K562 (cell line): ENCODE measurements around the gene NPM3. TPM values are rescaled to one million over a fixed set of nuclear protein-coding genes. Genes with fewer than 3 reads are reported as not detected.

ENCODE experiments used
- ATAC-seq: fragments of 200-7000 bp; cut with Tn5 transposase; 3 replicates; pipeline ENCODE4 v1.9.1; 2020; ENCODE audit warnings: moderate library complexity
- BruUV-seq: library from RNA; stranded (reverse); fragments of 400-500 nt; replicated peaks from 2 replicates; lab custom pipeline; 2021; lab: Mats Ljungman, UMichigan
- CTCF ChIA-PET: fragments of 300-600 bp; formaldehyde crosslinking; extraction: SDS; loops from one replicate; lab custom pipeline; 2021; ENCODE audit warnings: low intra/inter-chr PET ratio; lab: Yijun Ruan, JAX
- POLR2A ChIA-PET: fragments of 300-600, 350-650 bp; sonication (Branson Sonifier 250); formaldehyde crosslinking; extraction: SDS; loops from one replicate; lab custom pipeline; 2021; ENCODE audit warnings: antibody characterized with exemption, inconsistent platforms; lab: Yijun Ruan, JAX
- DNase-seq, 4 experiments: peaks; one replicate each; pipeline versions ENCODE4 v3.0.0 to v3.0.0-alpha.2; 2011 to 2018; ENCODE audit warnings: low spot score in 3 of 4, mixed read lengths in 3 of 4; ENCODE audit errors: extremely low read depth in 1 of 4
- FAIRE-seq: peaks from 2 replicates; lab custom pipeline; 2011; peaks lifted over from hg19 to GRCh38; lab: Jason Lieb, UNC
- H2AFZ ChIP-seq: 2 replicates; pipeline ENCODE4 v1.6.0; 2011; ENCODE audit warnings: low read depth, low read length, control low read depth, inconsistent platforms
- H3K27ac ChIP-seq: fragments of 200-600 bp; 3 replicates; pipeline ENCODE4 v1.8.0; 2011; ENCODE audit warnings: low read depth, mild to moderate bottlenecking, control low read depth, inconsistent platforms, low read length, moderate library complexity, mixed read lengths; ENCODE audit errors: extremely low read depth
- H3K27me3 ChIP-seq, 2 experiments: fragments of 300-600 bp in 1 of 2; 2 replicates in 1 of 2; 3 replicates in 1 of 2; pipeline versions ENCODE4 v1.6.0 to v1.8.0; 2011; ENCODE audit warnings: inconsistent platforms in 2 of 2, low read length in 2 of 2, mild to moderate bottlenecking in 1 of 2, mixed read lengths in 1 of 2, moderate library complexity in 1 of 2; ENCODE audit not compliant: control insufficient read depth in 2 of 2, insufficient read depth in 2 of 2
- H3K36me3 ChIP-seq: fragments of 300-600 bp; 3 replicates; pipeline ENCODE4 v1.8.0; 2011; ENCODE audit warnings: mild to moderate bottlenecking, low read length, inconsistent platforms; ENCODE audit not compliant: control insufficient read depth, insufficient read depth
- H3K4me1 ChIP-seq, 2 experiments: fragments of 200-600 bp in 1 of 2; replicated peaks in 1 of 2; 2 replicates in 1 of 2; 3 replicates in 1 of 2; pipeline versions ENCODE4 v1.5.1 to v1.8.0; 2011; ENCODE audit warnings: inconsistent platforms in 2 of 2, low read length in 2 of 2, mild to moderate bottlenecking in 1 of 2, mixed read lengths in 1 of 2, moderate library complexity in 1 of 2; ENCODE audit not compliant: control insufficient read depth in 2 of 2, insufficient read depth in 2 of 2
- H3K4me2 ChIP-seq: 2 replicates; pipeline ENCODE4 v1.6.1; 2011; ENCODE audit warnings: low read length, control low read depth, inconsistent platforms, mixed read lengths; ENCODE audit not compliant: insufficient read depth
- H3K4me3 ChIP-seq: fragments of 200-600 bp; sonication (generic), shearing (Covaris generic); 2 replicates; pipeline ENCODE4 v1.5.1; 2016; ENCODE audit warnings: control low read depth, inconsistent platforms
- H3K79me2 ChIP-seq: fragments of 200-600 bp; 3 replicates; pipeline ENCODE4 v1.8.0; 2011; ENCODE audit warnings: low read length, inconsistent platforms; ENCODE audit not compliant: control insufficient read depth, insufficient read depth
- H3K9ac ChIP-seq, 2 experiments: 2 replicates each; pipeline versions ENCODE4 v1.6.0 to v1.6.1; 2011; ENCODE audit warnings: low read depth in 2 of 2, low read length in 2 of 2, control low read depth in 1 of 2, inconsistent platforms in 1 of 2, mild to moderate bottlenecking in 1 of 2, mixed read lengths in 1 of 2; ENCODE audit not compliant: insufficient read depth in 1 of 2
- H3K9me1 ChIP-seq: one replicate; pipeline ENCODE4 v1.6.0; 2011; ENCODE audit warnings: inconsistent platforms, mild to moderate bottlenecking, low read length, moderate library complexity; ENCODE audit not compliant: control insufficient read depth, insufficient read depth
- H3K9me3 ChIP-seq: replicated peaks from 2 replicates; pipeline ENCODE4 v1.5.1; 2011; ENCODE audit warnings: low read depth, low read length, inconsistent platforms; ENCODE audit not compliant: control insufficient read depth, insufficient read depth
- H4K20me1 ChIP-seq: replicated peaks from 2 replicates; pipeline ENCODE4 v1.6.1; 2011; ENCODE audit warnings: low read length, inconsistent platforms, mixed read lengths; ENCODE audit not compliant: control insufficient read depth, insufficient read depth
- CBX8 ChIP-seq: fragments of 200-600 bp; sonication (generic); IDR thresholded peaks from 2 replicates; pipeline ENCODE4 v1.6.1; 2012; ENCODE audit warnings: borderline replicate concordance, mixed run types, low read depth, mild to moderate bottlenecking, moderate library complexity, mixed read lengths, low read length, control low read depth, inconsistent platforms; ENCODE audit not compliant: poor library complexity, severe bottlenecking; ENCODE audit errors: extremely low read depth
- CREM ChIP-seq: IDR thresholded peaks from 2 replicates; pipeline ENCODE4 v1.6.1; 2014; ENCODE audit warnings: antibody characterized with exemption, low read depth
- FIP1L1 ChIP-seq: fragments of 200-400 bp; formaldehyde crosslinking; IDR thresholded peaks from 2 replicates; pipeline ENCODE4 v1.6.1; 2018; ENCODE audit warnings: mild to moderate bottlenecking, low read depth, low read length; ENCODE audit not compliant: poor library complexity, severe bottlenecking
- FUS ChIP-seq: fragments of 200-400 bp; formaldehyde crosslinking; optimal IDR thresholded peaks from 2 replicates; pipeline ENCODE3; 2017; ENCODE audit warnings: low read depth, low read length
- KHSRP ChIP-seq: fragments of 450-650 bp; IDR thresholded peaks from 2 replicates; pipeline ENCODE4 v1.6.1; 2017
- NELFE ChIP-seq: IDR thresholded peaks from 2 replicates; pipeline ENCODE4 v1.6.1; 2011; ENCODE audit warnings: mild to moderate bottlenecking; ENCODE audit not compliant: insufficient read depth, insufficient read length
- NEUROD1 ChIP-seq: fragments of 150-350 bp; IDR thresholded peaks from 2 replicates; pipeline ENCODE4 v1.6.1; 2014; ENCODE audit warnings: borderline replicate concordance, low read length, low read depth; ENCODE audit not compliant: partially characterized antibody
- SIX5 ChIP-seq, 2 experiments: IDR thresholded peaks; 2 replicates each; pipeline ENCODE4 v1.6.1; 2011; ENCODE audit warnings: low read length in 2 of 2, borderline replicate concordance in 1 of 2, low read depth in 1 of 2, mild to moderate bottlenecking in 1 of 2, moderate library complexity in 1 of 2; ENCODE audit not compliant: insufficient read depth in 1 of 2
- SOX6 ChIP-seq: fragments of 450-650 bp; IDR thresholded peaks from 2 replicates; pipeline ENCODE4 v1.6.1; 2014; ENCODE audit warnings: mild to moderate bottlenecking
- SRSF9 ChIP-seq: fragments of 200-400 bp; formaldehyde crosslinking; IDR thresholded peaks from 2 replicates; pipeline ENCODE4 v1.6.1; 2017; ENCODE audit warnings: low read depth, low read length, borderline replicate concordance
- TBL1XR1 ChIP-seq, 2 experiments: IDR thresholded peaks; 2 replicates each; pipeline ENCODE4 v1.6.1; 2012; ENCODE audit warnings: improper control_type of control experiment in 2 of 2, low read length in 2 of 2, mild to moderate bottlenecking in 1 of 2
- WGBS: fragments of 100-300 bp; shearing (Covaris generic); methylation state at CpG from one replicate; pipeline ENCODE4 v1.1.6; 2016; ENCODE audit warnings: low coverage, mixed read lengths; ENCODE audit not compliant: insufficient coverage; ENCODE audit errors: missing lambda C conversion rate; 5-methylcytosine and 5-hydroxymethylcytosine counted together
- in situ Hi-C: fragments of 300-500 bp; cut with MboI; formaldehyde crosslinking; loops from 4 replicates; pipeline ENCODE4 v1.15.0; 2018; ENCODE audit warnings: inconsistent platforms, mixed read lengths
- intact Hi-C: fragments of 100-400 bp; cut with micrococcal nuclease; formaldehyde crosslinking; loops from 2 replicates; pipeline ENCODE4 v1.14.2; 2022
- polyA plus RNA-seq, 8 experiments: library from polyadenylated mRNA; depleted of rRNA in 4 of 8; stranded (reverse) in 5 of 8; unstranded in 3 of 8; fragments of >200 nt; fragmentation: Nextera tagmentation in 2 of 8; fragmentation: Illumina TruSeq in 1 of 8; extraction: Ambion mirVana in 2 of 8; extraction: Trizol in 1 of 8; gene quantifications; 2 replicates each; pipeline versions ENCODE4 v1.2.1 to v1.2.3, GENCODE V29; 2011 to 2014; ENCODE audit warnings: inconsistent platforms in 1 of 8, missing spikeins in 1 of 8
- total RNA-seq, 7 experiments: library from RNA; depleted of rRNA in 6 of 7; stranded (reverse); fragments of >200 nt in 6 of 7; fragmentation: Illumina TruSeq in 2 of 7; extraction: Trizol in 2 of 7; gene quantifications; 2 replicates each; pipeline versions ENCODE4 v1.2.1 to v1.2.3, GENCODE V29; 2011 to 2021; ENCODE audit warnings: low replicate concordance in 1 of 7
- TF ChIP-seq, protein P1 (sequence below): fragments of 150-350 bp; conservative IDR thresholded peaks from 2 replicates; pipeline ENCODE4 v1.6.1; 2014; ENCODE audit warnings: low read length

Gene NPM3
- total and polyA plus RNA-seq, 9 of the 15 experiments (the other 6 are each of a cell fraction or from before 2014, with no cell fraction given), result 15.2 to 239 (median 114) TPM

DNA sequence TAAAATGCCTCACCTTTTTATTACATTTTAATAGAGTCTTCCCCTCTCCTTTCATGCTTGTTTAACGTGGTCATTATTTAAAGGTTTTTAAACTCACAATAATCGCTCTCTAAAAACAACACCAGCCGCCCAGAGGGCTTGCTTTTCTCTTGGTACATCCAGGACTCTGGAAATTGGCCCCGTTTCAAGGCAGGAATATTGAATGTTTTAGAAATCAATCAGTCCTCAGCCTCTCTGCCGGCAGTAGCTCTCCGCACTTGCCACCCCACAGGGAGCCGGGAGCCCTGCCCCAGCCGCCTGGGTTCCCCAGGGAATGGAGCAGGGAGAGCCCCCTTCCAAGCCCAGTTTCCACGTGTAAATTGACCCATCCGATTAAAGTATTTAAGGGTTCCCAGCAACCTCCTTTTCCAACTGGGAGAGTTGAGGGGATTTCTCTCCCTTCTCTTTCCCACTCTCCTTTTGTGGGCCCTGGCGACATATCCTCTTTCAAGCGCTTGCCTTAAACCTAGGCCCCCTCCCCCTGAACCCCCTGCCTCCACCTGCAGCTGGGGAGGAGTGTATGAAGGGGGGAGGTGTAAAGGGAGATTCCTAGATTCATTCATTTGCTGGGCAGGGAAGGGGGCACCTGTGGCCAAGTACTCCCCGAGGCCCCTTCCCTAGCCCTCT is 9.2 kb downstream of the NPM3 start:
- Histone ChIP-seq H3K9me3 (no peaks in the 10 kb centered on the region), H3K36me3 (peaks cover 3% of the 10 kb centered on the region; the same call in 1 of the 3 replicates), H3K79me2 (no peaks in the 10 kb centered on the region), H2AFZ (no peak overlapping the region), H3K4me3 (no peak overlapping the region), H3K27ac (no peak overlapping the region), H3K27me3 (peaks cover 4 to 6% of the 10 kb centered on the region in 2 experiments; a peak in 1 of 5 replicates), H3K9ac (no peak overlapping the region), H4K20me1 (peaks cover 4% of the 10 kb centered on the region), H3K4me1 (peaks cover 6 to 32% of the 10 kb centered on the region in 2 experiments), H3K4me2 (no peak overlapping the region), H3K9me1 (no peaks in the 10 kb centered on the region)
- ChIA-PET POLR2A (interaction anchor here (0.6 to 1.6 kb wide), 6 partner anchors 11 to 295 kb away, joined by 3 to 4 read pairs (median 4); no protein-coding TSS in a partner anchor), CTCF (no interaction called here)
- in situ Hi-C loops (no loop called here), intact Hi-C loops (no loop called here)
- TF ChIP-seq KHSRP, result no peak
- TF ChIP-seq, protein P1, sequence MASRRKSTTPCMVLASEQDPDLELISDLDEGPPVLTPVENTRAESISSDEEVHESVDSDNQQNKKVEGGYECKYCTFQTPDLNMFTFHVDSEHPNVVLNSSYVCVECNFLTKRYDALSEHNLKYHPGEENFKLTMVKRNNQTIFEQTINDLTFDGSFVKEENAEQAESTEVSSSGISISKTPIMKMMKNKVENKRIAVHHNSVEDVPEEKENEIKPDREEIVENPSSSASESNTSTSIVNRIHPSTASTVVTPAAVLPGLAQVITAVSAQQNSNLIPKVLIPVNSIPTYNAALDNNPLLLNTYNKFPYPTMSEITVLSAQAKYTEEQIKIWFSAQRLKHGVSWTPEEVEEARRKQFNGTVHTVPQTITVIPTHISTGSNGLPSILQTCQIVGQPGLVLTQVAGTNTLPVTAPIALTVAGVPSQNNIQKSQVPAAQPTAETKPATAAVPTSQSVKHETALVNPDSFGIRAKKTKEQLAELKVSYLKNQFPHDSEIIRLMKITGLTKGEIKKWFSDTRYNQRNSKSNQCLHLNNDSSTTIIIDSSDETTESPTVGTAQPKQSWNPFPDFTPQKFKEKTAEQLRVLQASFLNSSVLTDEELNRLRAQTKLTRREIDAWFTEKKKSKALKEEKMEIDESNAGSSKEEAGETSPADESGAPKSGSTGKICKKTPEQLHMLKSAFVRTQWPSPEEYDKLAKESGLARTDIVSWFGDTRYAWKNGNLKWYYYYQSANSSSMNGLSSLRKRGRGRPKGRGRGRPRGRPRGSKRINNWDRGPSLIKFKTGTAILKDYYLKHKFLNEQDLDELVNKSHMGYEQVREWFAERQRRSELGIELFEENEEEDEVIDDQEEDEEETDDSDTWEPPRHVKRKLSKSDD, result no peak
- TF ChIP-seq SIX5 (IDR thresholded peaks at IDR 0.05; ENCODE audit: borderline replicate concordance in 1 of 2, insufficient read depth in 1 of 2, low read depth in 1 of 2, low read length in 2 of 2), result no peak
- no peak for TF ChIP-seq NELFE
- TF ChIP-seq FIP1L1, result no peak
- no peak for TF ChIP-seq TBL1XR1 (IDR thresholded peaks at IDR 0.05; ENCODE audit: low read length in 2 of 2)
- TF ChIP-seq CREM, result no peak
- no peak for TF ChIP-seq CBX8
- no peak for TF ChIP-seq SOX6
- TF ChIP-seq FUS, result no peak
- no peak for TF ChIP-seq NEUROD1
- TF ChIP-seq SRSF9, result no peak
- ATAC-seq (no peak), FAIRE-seq (no peak), DNase-seq (no peak)
- BruUV-seq, result no TSS peak
- WGBS, result 27% methylated on average over 10 of the region's 13 CpGs
